ENCODE measurements around the gene PRKD3. TPM values are rescaled to one million over a fixed set of nuclear protein-coding genes. Genes with fewer than 3 reads are reported as not detected.

PRKD3 gene
- polyA plus RNA-seq, 10 donors = 23.8 to 40.7 (median 34.2) TPM

DNA sequence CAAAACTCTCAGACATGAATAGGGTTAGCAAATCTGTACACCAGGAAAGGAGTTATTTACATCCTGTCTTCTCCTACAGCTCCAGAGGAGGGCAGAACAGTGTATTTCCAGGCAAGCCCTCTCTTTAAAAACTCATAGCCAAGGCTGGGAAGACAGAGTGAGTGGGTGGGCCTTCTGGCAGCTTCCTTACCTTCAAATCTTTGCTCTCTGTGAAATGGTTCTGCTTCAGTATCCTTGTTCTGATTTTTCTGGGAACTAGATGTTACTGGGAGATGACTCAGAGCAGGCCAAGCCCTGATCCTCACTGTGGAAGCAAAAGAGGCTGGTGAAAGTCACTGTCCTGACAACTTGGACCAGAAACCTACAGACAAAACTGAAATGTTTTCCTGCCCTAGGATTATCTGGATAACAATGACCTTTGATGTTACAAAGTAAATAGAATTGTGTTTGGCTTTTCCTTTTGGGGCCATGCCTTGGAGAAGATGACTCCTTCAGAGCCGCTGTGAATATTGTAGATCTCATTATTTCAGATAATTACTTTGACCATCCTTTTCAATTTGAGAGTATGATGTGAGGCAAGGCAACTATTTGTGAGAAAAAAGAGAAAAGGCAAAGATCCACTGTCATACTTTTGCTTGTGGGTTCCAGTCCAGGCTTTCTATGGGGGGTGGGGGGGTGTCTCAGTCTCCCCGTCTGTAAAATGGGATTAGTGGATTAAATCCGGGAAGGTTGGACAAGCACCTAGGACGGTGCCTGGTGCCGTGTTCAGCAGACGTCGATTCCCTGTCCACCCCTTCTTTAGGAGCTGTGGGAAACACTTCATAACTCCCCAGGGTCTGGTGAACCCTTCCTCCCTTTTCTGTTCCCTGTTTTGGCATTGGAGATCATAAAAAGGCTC lies 19.2 kb upstream of the PRKD3 start:
- DNase-seq = peak; percentile 50 to 80 (median 64)

DNA sequence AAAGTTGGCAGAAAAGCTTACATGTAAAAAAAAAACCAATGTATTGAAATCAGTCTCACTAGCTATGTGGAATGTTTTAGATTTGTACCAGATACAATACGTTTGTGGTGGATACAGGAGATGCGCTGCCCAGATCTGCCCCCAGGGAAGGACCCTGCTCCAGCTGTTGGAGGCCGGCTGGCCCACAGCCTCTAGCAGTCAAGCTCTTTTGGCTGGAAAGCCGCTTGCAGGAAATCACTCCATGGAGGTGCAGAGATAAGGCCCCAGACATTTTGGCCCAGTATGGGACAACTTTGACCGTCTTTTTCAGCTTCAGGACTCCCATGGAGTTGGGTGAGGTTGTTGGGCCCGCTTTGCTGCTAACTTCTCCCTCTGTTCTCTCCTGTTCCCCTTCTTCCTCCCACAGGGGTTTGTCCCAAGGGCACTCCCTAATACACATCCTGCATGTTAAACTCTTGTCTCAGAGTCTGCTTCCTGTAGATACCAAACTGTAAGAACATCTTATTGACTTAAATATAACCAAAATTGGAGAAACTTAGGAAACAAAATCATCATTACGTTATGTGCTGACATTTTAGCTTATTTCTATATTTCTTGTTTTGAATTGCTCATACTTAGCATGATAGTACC lies 18.1 kb upstream of the PRKD3 start:
- DNase-seq = peak in 2 of 3 donors; percentile 75 to 88

DNA sequence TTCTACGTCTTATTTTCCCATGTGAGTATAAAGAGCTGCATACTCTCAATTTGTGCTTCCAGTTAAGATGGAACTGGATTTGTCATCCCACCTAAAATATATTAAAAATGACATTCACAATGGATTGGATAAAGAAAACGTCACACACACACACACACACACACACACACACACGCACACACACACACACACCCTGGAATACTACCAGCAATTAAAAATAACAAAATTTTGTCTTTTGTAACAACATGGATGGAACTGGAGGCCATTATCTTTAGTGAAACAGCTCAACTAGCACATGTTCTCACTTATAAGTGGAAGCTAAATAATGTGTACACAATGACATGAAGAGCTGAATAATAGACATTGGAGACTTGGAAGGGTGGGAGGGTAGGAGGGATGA lies 16.0 kb upstream of the PRKD3 start:
- no peak for DNase-seq

DNA sequence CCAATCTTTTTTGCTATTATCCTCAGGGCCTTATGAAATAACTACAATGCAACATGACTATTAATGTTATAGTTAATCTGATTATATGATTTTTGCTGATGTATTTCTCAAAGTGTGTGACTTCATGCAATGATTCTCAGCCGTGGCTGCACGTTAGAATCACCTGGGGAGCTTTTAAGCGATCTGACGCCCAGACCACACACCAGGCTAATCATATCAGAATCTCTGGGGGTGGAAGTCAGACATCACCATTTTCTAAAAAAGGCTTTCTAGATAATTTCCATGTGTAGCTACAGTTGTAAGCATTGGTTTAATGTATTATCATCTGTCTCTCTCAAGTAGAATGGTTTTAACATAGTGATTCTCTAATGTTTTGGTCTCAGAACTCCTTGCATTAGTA lies 14.3 kb upstream of the PRKD3 start:
- DNase-seq = peak in 1 of 3 donors; percentile 6

DNA sequence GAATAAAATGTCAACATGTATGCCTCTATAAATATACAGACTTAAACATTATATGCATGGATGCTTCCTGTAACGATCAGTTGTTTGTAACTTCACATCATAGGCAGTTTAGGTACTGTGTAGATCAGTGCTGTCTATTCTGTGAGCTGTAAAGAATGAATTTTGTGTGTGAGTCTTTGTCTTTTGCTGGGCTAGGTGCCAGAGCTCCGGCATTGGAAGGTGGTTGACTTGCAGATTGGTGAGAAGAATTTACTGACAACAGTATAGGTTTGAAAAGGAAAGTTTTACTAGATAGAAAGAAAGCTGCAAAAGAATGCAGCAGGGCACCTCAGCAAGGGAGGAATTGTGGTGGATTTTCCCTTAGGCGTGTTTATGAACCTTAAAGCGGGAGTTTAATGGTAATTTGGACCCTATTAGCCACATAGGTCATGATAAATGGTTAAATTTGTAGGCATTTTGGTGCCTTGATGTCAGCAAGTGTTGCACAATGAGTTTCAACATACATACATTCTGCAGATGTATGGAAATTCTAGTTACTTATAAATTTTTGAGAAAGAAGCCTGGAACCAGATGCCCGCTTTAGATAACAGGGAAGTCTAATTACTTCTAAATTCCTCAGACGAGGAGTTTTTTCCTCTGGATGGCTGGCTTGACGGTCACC lies 13.1 kb upstream of the PRKD3 start:
- DNase-seq = no peak

DNA sequence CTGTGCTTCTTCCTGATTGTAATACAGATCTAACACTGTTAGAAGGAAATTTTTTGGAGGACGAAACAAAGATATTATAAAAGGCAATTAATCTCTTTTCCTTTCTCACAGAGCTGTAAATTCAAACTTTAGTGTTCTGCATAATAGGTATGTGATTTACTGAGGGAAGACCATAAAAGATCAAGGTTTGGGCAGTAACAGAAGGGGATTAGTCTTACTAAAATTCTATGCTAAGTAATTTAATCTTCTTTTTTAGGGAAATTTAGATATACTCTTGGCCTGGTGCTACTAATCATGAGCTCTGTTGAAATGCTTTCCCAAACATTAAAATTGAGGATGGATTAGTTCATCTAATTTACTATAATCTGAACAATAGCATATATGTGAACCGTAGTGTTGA lies 11.0 kb upstream of the PRKD3 start:
- DNase-seq = no peak

DNA sequence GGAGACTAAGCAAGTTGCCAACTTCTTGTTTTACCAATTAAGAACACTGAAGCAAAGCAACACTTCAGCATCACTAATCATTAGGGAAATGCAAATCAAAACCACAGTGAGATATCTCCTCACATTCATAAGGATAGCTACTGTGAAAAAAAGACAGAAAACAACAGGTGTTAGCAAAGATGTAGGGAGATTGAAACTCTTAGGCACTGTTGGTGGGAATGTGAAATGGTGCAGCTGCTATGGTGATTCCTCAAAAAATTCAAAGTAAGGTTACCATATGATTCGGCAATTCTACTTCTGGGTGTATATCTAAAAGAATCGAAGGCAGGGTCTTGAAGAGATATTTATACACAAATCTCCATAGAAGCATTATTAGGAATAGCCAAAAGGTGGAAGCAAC lies 8.6 kb upstream of the PRKD3 start:
- DNase-seq = no peak

DNA sequence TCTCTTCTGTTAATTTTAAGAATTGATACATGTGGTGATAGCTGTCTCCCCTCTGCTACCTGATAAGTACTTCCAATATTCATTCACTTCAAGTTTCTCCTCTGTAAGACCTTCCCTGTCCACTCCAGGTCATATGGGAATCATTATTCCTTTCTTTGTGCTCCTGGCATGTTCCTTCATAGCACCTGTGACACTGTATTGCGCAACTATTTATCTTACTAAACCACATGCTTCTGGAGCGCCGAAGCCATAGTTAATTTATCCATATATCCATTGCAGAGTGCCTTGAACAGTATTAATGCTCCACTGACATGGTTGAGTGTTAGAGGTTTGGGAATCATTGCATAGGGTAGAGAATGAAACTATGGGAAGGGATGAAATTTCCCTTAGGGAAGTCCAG lies 7.9 kb upstream of the PRKD3 start:
- DNase-seq = no peak

DNA sequence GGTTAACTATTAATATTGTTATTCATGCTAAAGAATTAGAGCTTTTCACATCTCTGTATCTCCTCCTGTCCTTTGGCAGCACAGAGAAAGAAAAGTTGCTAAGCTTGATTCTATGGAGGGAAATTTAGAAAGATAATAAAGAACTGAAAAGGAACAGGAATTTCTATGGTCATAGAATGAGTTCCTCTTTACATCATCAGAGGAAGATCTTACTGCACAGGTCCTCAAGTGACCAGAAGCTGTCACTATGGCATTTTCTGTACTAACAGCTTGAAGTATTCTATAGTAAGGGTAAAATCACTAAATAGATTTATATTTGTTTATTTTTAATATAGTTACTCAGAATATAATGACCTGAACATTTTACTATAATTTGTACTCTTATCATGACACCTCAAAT lies 6.0 kb upstream of the PRKD3 start:
- no peak for DNase-seq

DNA sequence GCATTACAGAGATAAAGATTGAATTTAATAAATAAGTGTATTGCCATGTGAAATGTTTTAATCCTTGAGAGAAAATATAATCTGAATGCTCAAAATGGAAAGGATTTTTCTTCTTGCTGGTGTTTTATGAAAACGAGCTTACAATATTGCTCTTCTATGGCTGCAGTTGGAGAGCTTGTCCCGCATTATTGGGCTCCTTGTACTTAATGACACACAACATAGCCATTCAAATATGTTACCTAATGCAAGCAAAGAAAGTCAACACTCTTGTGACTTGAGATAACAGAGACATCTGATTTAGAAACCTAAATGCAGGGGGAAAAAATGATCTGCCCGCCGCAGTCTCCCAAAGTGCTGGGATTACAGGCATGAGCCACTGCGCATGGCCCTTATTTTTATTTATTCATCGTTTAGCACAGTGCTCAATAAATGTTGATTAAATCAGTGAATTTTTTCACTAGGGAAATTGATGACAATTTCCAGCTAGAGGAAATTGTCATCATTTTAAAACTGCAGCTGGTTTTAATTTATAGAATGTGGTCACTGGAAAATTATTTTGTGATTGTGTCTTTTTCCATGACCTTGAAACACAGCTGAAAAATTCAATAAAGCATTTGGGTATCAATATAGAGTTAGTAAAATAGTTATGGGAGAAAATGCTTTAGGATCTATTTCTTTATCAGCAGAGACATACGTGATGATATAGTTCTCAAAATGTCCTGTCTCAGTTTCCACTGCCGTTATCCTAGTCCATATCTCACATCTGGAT lies 2.4 kb upstream of the PRKD3 start:
- DNase-seq = no peak

DNA sequence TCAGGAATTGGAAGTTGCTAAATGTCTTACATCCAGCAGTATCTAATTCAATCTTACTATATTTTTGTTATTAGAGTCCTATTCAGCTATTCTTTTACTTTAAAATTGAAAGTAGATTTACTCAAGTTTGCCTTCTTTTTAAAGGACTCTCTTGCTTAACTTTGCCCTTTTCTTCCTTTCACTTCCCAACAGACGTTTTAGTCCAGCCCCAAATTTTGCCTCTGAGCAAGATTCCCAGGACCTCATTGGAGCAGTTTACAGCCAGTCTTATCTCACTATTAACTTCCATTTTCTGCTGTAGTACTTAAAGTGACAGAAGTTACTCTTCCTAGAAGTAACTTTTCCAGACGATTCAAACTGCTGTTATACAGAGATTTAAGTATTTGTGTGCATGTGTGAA lies 1.7 kb upstream of the PRKD3 start:
- DNase-seq = peak; percentile 70 to 85 (median 72)

DNA sequence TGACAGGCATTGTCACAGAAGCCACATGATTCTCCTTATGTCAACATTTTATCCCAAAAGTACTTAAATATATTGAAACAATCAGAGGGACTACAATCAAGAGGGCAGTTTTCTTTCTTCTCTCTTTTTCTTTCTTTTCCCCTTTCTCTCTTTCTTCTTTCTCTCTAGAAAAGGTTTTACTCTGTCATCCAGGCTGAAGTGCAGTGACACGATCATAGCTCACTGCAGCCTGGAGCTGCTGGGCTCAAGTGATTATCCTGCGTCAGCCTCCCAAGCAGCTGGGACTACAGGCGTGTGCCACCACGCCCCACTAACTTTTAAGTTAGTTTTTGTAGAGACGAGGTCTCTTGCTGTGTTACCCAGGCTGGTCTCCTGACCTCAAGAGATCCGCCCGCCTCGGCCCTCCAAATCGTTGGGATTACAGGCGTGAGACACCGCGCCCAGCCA lies 1.0 kb upstream of the PRKD3 start:
- no peak for DNase-seq

DNA sequence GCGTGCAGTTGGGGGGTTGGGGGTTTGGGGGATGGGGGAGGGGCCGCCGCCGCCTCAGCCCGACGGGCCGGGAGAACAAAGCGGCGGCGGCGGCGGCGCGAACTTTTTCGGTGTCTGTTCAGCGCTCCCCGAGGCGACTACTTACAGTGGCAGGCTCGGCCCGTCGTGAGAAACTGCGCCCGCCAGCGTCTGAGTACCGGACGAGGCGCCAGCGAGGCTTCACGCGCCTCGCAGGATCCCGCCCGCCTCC lies 172 bp downstream of the PRKD3 start:
- no peak for DNase-seq

DNA sequence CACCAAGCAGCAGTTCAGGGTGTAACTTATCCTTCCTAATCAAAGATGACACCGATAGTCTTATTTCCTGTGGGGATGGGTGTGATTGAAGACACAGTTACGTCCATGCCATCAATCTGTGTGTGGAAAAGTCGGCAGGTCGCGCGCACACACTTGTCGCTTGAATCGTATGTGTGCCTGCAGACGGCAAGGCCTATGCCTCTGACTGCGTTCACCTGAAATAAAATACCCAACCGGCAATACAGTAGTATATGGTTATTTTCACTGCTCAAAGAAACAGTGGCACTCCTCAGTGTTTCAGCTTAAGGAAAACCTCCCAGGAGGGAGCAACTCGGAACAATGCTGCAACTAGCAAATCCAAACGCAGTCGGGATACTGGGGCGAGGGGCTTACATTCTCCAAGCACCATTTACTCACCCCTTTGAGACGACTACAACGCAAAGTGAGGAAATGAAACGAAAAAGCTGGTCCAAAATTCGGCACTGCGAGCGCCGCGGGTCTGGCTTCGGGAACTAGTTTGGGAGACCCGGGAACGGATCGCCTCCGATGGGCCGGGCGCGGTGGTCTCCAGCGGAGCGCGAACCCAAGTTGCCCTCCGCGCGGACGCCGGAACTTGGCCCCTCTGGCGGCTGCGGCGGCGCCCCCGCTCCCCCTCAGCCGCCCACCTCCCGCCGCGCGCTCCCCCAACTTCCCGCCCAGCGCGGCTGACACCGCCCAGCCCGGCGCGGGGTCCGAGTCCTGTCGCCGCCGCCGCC lies 675 bp downstream of the PRKD3 start:
- peak in 2 of 3 donors; percentile 48 to 84 for DNase-seq

DNA sequence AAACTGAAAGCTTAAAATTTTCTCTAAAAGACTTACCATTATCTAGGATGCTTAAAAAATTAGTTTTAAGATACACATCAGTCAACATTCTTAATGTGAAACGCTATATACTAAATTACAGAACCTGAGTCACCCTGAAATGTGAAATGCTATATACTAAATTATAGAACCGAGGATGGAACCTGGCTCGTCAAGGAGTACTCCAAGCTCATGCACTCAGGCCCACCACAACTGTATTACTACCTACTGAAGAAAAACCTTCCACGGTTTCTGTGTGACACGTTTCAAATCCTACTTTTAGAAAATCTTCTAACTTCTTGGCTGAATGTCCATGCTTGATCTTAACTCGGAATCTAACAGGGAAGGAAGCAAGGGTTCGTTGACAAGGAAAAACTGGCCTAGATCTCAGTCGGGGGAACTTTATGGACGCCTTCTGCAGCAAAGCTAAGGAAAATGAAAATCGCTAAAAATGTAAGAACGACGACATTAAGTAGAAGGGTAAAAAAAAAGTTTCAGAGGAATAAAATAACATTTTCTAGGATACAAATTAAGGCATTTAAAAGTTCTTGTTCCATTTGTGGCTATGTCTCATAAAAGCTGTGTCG lies 1.4 kb downstream of the PRKD3 start:
- DNase-seq = peak in 1 of 3 donors; percentile 56

DNA sequence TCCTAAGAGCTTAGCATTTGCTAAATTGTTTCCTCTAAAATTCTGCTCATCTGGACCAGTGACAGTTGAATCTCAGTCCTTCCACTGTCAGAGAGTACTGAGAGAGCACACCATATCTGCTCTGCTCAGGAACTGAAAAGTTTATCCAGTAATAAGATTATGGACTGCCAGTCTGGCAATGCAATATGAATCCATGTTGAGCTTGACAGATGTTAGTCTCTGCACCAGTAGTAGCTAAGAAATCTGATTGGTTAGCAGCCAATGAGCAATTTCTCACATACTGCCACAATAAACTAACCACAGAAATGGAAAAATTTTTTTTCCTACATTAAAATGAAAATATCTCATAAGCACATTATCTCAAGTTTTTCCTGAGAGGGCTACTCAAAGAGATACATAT lies 2.3 kb downstream of the PRKD3 start:
- no peak for DNase-seq

DNA sequence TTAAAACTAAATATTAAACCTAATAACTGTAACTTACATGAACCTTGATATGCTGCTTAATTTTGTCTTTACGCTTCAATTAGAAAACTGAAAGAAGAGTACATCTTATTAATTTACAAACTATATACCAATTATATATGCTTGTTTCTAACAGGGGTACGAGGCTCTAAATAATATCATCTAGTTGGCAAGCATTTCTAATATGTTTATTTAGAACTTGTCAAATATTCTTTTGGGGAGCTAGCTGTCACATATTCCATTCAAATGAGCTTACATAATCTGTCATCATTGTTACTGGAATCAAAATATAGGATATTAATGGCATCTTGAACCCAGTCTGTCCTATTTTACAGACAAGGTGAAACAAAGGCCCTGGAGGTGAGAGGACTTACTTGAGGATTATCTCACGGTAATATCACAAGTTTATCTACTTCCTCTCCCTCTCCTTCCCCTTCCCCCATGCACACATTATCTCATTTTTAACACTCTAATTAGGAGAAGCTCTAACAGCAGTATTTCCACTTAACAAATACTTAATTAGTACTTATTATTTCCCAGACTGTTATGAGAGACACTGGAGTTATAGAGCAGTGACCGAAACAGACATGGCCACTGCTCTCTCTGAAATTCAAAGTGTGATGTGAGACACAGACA lies 3.5 kb downstream of the PRKD3 start:
- DNase-seq = no peak

DNA sequence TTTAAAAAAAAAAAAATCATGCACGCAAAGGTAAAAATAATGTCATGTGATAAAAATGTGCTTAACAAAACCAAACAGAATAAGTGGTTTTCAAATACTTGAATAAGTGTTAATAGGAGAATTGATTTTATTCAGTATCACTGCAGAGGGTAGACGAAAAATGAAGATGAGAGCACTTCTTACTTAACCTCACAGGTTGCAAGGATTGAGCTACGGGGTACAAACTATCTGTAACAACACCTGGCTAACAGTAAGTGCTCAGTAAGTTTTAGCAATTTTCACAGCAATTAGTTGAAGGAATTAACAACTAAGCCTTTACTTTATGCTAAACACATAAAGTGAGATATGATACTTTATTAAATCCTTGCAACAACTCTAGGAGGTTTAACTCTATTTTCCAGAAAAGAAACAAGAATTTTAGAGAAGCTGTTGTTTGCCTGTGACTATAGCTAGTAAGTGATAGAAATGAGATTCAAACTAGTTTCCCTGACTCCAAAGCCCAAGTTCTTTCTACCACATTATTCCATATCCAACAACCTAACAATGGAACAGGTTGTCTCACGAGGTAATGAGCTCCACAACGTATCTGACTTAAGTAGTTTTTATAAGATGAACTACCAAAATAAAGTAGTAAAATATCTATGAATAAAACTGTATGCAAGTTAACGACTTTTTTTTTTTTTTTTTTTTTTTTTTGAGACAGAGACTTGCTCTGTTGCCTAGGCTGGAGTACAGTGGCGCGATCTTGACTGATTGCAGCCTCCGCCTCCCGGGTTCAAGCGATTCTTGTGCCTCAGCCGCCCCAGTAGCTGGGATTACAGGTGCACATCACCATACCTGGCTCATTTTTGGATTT lies 4.7 kb downstream of the PRKD3 start:
- no peak for DNase-seq

DNA sequence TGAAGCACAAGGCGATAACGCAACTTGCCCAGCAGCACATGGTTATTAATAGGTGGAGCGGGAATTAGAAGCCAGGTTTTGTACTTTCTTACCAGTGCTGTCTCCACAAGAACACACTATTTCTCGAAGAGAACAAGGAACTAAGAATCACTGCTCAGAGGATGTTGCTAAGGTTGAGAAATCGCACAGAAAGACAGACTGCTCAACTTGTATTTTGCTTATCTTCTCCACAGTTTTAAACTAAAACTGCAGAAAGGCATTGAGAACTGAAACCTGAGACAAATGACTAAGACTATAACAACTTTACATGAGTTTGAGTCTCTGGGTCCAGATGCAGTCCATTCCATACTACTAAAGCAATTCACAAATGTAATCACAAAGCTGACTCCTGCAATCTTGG lies 6.2 kb downstream of the PRKD3 start:
- DNase-seq = no peak

DNA sequence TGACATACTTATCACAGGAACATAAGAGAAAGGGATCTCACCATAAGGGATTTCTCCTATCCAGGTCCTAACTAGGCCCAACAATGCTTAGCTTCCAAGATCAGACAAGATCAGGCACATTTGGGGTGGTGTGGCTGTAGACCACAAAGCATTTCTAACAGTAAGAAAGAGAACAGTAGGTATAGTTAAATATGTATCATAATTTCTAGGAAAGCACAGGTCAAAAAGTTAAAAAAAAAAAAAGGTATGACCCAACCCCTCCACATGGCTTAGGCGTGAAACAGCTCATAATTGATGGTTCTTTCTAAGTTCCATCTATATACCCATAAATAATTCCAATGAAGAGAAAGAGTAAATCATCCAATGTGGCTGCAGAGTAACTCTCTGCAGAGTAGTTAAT lies 6.9 kb downstream of the PRKD3 start:
- DNase-seq = no peak
